Neural cell (in vitro differentiated cells): ENCODE results near the gene FOSL1. TPM values are rescaled to one million over a fixed set of nuclear protein-coding genes. Genes with fewer than 3 reads are reported as not detected.

Experiments used
- H2AFZ ChIP-seq: fragments of 200-600, 300-800 bp; sonication (generic), shearing (Covaris generic); 2 replicates; pipeline ENCODE4 v1.6.0; 2014; ENCODE audit warnings: low read depth, mild to moderate bottlenecking, antibody characterized with exemption, low read length, moderate library complexity
- H3F3A ChIP-seq: fragments of 200-600 bp; shearing (Covaris generic); 2 replicates; pipeline ENCODE4 v1.6.1; 2016; ENCODE audit warnings: mild to moderate bottlenecking, moderate library complexity, mixed read lengths, antibody characterized with exemption, low read length; ENCODE audit not compliant: insufficient read depth, poor library complexity, severe bottlenecking
- H3K27ac ChIP-seq: fragments of 200-600, 300-800 bp; sonication (generic), shearing (Covaris generic); 2 replicates; pipeline ENCODE4 v1.5.1; 2014; ENCODE audit warnings: mild to moderate bottlenecking, low read length, moderate library complexity
- H3K27me3 ChIP-seq: fragments of 300-800, 200-600 bp; sonication (generic), shearing (Covaris generic); 2 replicates; pipeline ENCODE4 v1.6.0; 2014; ENCODE audit warnings: mild to moderate bottlenecking, low read depth, low read length, moderate library complexity; ENCODE audit not compliant: insufficient read depth
- H3K36me3 ChIP-seq: fragments of 300-800, 200-600 bp; sonication (generic), shearing (Covaris generic); 2 replicates; pipeline ENCODE4 v1.5.1; 2014; ENCODE audit warnings: mild to moderate bottlenecking, antibody characterized with exemption, low read length, moderate library complexity; ENCODE audit not compliant: insufficient read depth
- H3K4me2 ChIP-seq: fragments of 300-800, 200-600 bp; sonication (generic), shearing (Covaris generic); 2 replicates; pipeline ENCODE4 v1.6.0; 2014; ENCODE audit warnings: mild to moderate bottlenecking, low read length
- H3K4me3 ChIP-seq: fragments of 300-800, 200-600 bp; sonication (generic), shearing (Covaris generic); 2 replicates; pipeline ENCODE4 v1.5.1; 2014; ENCODE audit warnings: mild to moderate bottlenecking, low read length, moderate library complexity
- H3K79me2 ChIP-seq: fragments of 200-600 bp; shearing (Covaris generic); replicated peaks from 2 replicates; pipeline ENCODE4 v1.6.0; 2014; ENCODE audit warnings: mild to moderate bottlenecking, low read length, moderate library complexity; ENCODE audit not compliant: insufficient read depth
- H3K9ac ChIP-seq: fragments of 300-800, 200-600 bp; sonication (generic), shearing (Covaris generic); 2 replicates; pipeline ENCODE4 v1.6.1; 2016; ENCODE audit warnings: mild to moderate bottlenecking, low read length, mixed read lengths
- H3K9me2 ChIP-seq: fragments of 200-600 bp; shearing (Covaris generic); 2 replicates; pipeline ENCODE4 v1.6.1; 2016; ENCODE audit warnings: mild to moderate bottlenecking, low read length, mixed read lengths; ENCODE audit not compliant: insufficient read depth
- H3K9me3 ChIP-seq: fragments of 200-600, 300-800 bp; sonication (generic), shearing (Covaris generic); 2 replicates; pipeline ENCODE4 v1.6.1; 2016; ENCODE audit warnings: mild to moderate bottlenecking, mixed run types, low read length, moderate library complexity, mixed read lengths
- H4K20me1 ChIP-seq: fragments of 200-600 bp; shearing (Covaris generic); 2 replicates; pipeline ENCODE4 v1.6.1; 2016; ENCODE audit warnings: mild to moderate bottlenecking, mixed run types; ENCODE audit not compliant: insufficient read depth
- EP300 ChIP-seq: fragments of 450-650 bp; conservative IDR thresholded peaks from 2 replicates; pipeline ENCODE4 v1.6.1; 2014; ENCODE audit warnings: antibody characterized with exemption, mild to moderate bottlenecking, moderate library complexity; ENCODE audit not compliant: poor library complexity, severe bottlenecking
- EZH2 ChIP-seq: fragments of 200-600, 300-800 bp; shearing (Covaris generic), sonication (generic); IDR thresholded peaks from 2 replicates; pipeline ENCODE4 v1.6.1; 2014; ENCODE audit warnings: antibody characterized with exemption, low read length, borderline replicate concordance, mild to moderate bottlenecking; ENCODE audit not compliant: insufficient read depth, poor library complexity, severe bottlenecking
- POLR2AphosphoS5 ChIP-seq: IDR thresholded peaks from 2 replicates; pipeline ENCODE4 v1.6.1; 2012
- RAD21 ChIP-seq: fragments of 450-650 bp; conservative IDR thresholded peaks from 2 replicates; pipeline ENCODE4 v1.6.1; 2014; ENCODE audit warnings: antibody characterized with exemption, mild to moderate bottlenecking, moderate library complexity
- REST ChIP-seq: IDR thresholded peaks from 2 replicates; pipeline ENCODE4 v1.6.1; 2012; ENCODE audit warnings: borderline replicate concordance
- TAF1 ChIP-seq: IDR thresholded peaks from 2 replicates; pipeline ENCODE4 v1.6.1; 2012; ENCODE audit warnings: low read depth
- polyA plus RNA-seq: library from polyadenylated mRNA; depleted of rRNA; stranded (reverse); fragments of >200 nt; gene quantifications from 2 replicates; pipeline ENCODE4 v1.2.3, GENCODE V29; 2014
- TF ChIP-seq, protein P1 (sequence below): fragments of 450-650 bp; IDR thresholded peaks from 2 replicates; pipeline ENCODE4 v1.5.1; 2014; ENCODE audit warnings: antibody characterized with exemption, mild to moderate bottlenecking, moderate library complexity; ENCODE audit not compliant: poor library complexity, severe bottlenecking

FOSL1 gene
- polyA plus RNA-seq, 1 donor from 2014 or later: not detected

- Histone ChIP-seq H3K36me3 (no peaks in the 10 kb centered on the region), H3K79me2 (no peaks in the 10 kb centered on the region), H3K4me3 (no peak overlapping the region), H3K9ac (no peak overlapping the region), H3K9me2 (no peaks in the 10 kb centered on the region), H3K9me3 (no peaks in the 10 kb centered on the region), H2AFZ (no peak overlapping the region), H3K27ac (no peak overlapping the region), H3K4me2 (no peak overlapping the region), H3F3A (no peaks in the 10 kb centered on the region), H3K27me3 (no peaks in the 10 kb centered on the region), H4K20me1 (no peaks in the 10 kb centered on the region)
- TF ChIP-seq, protein P1, sequence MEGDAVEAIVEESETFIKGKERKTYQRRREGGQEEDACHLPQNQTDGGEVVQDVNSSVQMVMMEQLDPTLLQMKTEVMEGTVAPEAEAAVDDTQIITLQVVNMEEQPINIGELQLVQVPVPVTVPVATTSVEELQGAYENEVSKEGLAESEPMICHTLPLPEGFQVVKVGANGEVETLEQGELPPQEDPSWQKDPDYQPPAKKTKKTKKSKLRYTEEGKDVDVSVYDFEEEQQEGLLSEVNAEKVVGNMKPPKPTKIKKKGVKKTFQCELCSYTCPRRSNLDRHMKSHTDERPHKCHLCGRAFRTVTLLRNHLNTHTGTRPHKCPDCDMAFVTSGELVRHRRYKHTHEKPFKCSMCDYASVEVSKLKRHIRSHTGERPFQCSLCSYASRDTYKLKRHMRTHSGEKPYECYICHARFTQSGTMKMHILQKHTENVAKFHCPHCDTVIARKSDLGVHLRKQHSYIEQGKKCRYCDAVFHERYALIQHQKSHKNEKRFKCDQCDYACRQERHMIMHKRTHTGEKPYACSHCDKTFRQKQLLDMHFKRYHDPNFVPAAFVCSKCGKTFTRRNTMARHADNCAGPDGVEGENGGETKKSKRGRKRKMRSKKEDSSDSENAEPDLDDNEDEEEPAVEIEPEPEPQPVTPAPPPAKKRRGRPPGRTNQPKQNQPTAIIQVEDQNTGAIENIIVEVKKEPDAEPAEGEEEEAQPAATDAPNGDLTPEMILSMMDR: no peak
- no peak for TF ChIP-seq RAD21
Observed at GRCh38 chr11:65937766-65938165, 37.6 kb upstream of the FOSL1 start.

GRCh38 chr11:65934014-65934413 lies 33.8 kb upstream of the FOSL1 start:
- H3K79me2 ChIP-seq: no peaks in the 10 kb centered on the region
- no peak overlapping the region for H3K4me3 ChIP-seq
- H3K9me3 ChIP-seq: no peaks in the 10 kb centered on the region
- no peaks in the 10 kb centered on the region for H4K20me1 ChIP-seq
- H3K9me2 ChIP-seq: no peaks in the 10 kb centered on the region
- H3K36me3 ChIP-seq: no peaks in the 10 kb centered on the region
- H3K9ac ChIP-seq: no peak overlapping the region
- no peaks in the 10 kb centered on the region for H3K27me3 ChIP-seq
- no peaks in the 10 kb centered on the region for H3F3A ChIP-seq
- no peak overlapping the region for H3K4me2 ChIP-seq
- TF ChIP-seq TAF1: no peak
- TF ChIP-seq, protein P1: no peak
- H2AFZ ChIP-seq: no peak overlapping the region
- no peak overlapping the region for H3K27ac ChIP-seq

DNA sequence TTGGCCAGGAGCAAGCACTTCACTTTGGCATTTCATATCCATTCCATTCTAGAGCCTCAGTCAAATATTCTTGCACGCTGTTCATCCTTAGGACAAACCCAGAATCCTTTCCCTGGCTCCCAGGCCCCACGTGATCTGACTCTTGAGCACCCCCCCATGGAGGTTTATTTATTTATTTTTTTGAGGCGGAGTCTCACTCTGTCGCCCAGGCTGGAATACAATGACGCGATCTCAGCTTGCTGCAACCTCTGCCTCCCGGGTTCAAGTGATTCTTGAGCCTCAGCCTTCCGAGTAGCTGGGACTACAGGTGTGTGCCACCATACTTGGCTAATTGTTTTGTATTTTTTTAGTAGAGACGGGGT lies 32.4 kb upstream of the FOSL1 start:
- no peaks in the 10 kb centered on the region for H3K79me2 ChIP-seq
- no peak overlapping the region for H3K4me2 ChIP-seq
- H4K20me1 ChIP-seq: no peaks in the 10 kb centered on the region
- no peaks in the 10 kb centered on the region for H3K9me2 ChIP-seq
- TF ChIP-seq RAD21 (no peak), EP300 (no peak), TAF1 (no peak), REST (no peak), EZH2 (no peak), POLR2AphosphoS5 (no peak)
- H3K36me3 ChIP-seq: no peaks in the 10 kb centered on the region
- no peaks in the 10 kb centered on the region for H3K9me3 ChIP-seq
- no peak overlapping the region for H3K9ac ChIP-seq
- no peaks in the 10 kb centered on the region for H3K27me3 ChIP-seq
- H3F3A ChIP-seq: no peaks in the 10 kb centered on the region
- H3K4me3 ChIP-seq: no peak overlapping the region
- no peak overlapping the region for H2AFZ ChIP-seq
- no peak overlapping the region for H3K27ac ChIP-seq
